Measurements from ENCODE around the gene GAPVD1.
A peak's percentile ranks its signal among the peaks of the same experiment; 100 is the strongest.

Gene GAPVD1

GRCh38 chr9:125323615-125324014, 62.0 kb downstream of the GAPVD1 start:
- DNase-seq, result no peak

DNA sequence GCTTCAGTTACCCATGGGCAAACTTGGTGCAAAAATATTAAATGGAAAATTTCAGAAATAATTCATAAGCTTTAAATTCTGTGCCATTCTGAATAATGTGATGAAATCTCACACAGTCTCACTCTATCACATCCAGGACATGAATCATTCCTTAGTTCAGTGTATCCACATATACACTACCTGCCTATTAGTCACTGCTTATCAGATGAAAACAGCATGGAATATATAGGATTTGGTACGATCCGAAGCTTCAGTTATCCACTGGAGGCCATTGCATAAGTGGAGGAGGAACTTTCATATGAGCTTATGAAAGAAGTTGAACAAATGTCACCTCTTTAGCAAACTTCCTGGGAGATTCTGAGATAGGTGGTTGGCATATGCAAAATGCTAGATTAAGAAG, 64.2 kb downstream of the GAPVD1 start:
- no peak for DNase-seq

GRCh38 chr9:125329978-125330377, 68.4 kb downstream of the GAPVD1 start:
- no peak for DNase-seq

GRCh38 chr9:125330587-125330986, 69.0 kb downstream of the GAPVD1 start:
- no peak for DNase-seq

DNA sequence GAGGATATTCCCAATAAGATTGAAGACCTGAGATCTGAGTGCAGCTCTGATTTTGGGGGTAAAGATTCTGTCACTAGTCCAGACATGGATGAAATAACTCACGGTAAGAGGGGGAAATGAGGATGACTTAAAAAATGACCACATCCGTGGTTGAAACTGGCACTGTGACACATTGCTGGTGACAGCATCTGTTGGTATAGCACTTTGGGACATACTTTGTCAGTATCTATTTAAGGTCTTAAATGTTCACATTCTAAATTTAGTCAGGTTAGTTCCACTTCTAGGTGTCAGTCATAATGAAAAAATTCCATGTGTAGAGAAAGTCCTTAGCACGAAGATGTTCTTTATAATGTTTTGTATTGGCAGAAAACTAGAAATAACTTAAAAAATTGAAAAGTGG, 70.9 kb downstream of the GAPVD1 start:
- no peak for DNase-seq

DNA sequence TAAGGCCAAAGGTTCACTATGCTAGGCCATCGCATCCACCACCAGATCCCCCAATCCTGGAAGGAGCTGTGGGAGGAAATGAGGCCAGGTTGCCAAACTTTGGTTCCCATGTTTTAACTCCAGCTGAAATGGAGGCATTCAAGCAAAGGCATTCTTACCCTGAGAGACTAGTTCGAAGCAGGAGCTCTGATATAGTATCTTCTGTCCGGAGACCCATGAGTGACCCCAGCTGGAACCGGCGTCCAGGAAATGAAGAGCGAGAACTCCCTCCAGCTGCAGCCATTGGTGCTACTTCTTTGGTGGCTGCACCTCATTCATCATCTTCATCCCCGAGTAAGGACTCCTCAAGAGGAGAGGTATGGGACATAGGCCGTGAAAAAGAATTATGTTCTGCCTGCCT, 75.6 kb downstream of the GAPVD1 start:
- DNase-seq, result no peak

- DNase-seq, result no peak
These were observed 77.3 kb downstream of the GAPVD1 start for GRCh38 chr9:125338929-125339328.

GRCh38 chr9:125341566-125341965, 79.9 kb downstream of the GAPVD1 start:
- no peak for DNase-seq

- DNase-seq, result peak; percentile 53 to 79
These were observed 82.1 kb downstream of the GAPVD1 start for GRCh38 chr9:125343518-125344275.

GRCh38 chr9:125346080-125346732, 84.6 kb downstream of the GAPVD1 start:
- DNase-seq, result no peak

DNA sequence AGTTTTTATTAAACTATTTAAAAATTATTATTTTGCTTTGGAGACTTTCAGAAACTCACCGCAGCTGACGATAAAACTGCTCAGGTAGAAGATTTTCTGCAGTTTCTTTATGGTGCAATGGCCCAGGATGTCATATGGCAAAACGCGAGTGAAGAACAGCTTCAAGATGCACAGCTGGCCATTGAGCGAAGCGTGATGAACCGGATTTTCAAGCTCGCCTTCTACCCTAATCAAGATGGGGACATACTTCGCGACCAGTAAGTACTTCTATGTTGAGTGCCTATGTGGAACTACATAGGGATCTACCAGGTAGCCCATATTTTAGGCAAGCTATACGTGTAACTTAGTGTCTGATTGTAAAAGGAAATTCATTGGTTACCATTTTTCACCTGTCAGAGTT, 94.0 kb downstream of the GAPVD1 start:
- no peak for DNase-seq

DNA sequence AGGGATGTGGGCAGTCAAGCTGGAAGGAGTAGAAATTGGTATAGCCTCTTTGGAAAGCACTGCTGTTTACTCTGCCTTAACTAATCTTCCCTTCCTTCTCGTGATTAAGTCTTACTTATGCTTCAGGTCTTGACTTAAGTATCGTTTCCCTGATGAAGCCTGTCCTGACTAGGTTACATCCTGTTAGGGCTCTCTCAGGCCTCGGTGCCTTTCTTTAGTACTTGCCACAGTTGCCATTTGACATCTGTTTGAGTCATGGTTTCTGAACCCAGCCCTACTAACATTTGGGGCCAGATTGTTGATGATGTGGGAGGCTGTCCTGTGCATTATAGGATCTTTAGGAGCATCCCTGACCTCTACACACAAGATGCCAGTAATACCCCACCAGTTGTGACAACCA, 94.4 kb downstream of the GAPVD1 start:
- no peak for DNase-seq

- DNase-seq, result no peak
These were observed 97.4 kb downstream of the GAPVD1 start for GRCh38 chr9:125359011-125359410.

DNA sequence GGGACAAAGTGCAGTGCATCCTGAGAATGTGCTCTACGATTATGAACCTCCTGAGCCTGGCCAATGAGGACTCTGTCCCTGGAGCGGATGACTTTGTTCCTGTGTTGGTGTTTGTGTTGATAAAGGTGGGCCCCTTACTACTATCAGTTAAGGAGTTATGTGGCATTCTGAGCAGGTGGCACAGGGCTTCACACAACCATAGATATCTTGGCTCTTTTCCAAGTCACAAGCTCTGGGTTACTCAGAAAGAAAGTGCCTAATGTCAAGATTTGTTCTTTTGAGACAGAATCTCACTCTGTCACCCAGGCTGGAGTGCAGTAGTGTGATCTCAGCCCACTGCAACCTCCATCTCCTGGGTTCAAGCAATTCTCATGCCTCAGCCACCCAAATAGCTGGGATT, 99.0 kb downstream of the GAPVD1 start:
- no peak for DNase-seq

DNA sequence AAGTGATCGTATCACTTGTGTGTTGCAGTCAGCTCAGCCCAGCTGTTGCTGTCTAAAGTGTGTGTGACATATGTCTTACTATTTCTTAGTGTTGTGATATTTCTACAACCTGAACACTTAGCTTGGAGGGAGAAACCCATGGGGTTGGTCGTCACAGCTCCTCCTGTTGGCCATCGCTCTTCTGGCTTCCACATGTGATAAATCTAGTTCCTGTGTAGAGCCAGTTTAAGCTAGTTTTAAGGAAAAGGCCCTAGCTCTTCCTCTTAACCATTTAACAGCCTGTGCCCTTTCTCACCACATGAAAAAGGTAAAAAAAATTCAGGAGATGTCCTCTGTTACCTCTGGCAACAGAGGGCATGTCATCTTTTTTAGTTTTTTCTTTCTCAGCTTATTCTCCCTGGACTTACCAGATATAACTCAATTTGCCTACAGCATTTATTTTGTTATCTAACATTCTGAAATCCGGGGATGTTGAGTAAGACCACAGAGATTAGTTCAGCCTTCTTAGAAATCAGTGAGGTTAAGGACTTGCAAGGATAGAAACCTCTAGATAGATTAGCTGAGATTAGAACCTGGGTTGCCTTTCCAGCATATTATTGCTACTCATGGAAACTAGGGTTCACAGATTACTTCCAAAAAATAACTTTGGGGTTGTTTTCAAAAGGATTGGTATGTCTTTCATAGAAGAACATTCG, 100.4 kb downstream of the GAPVD1 start:
- peak in 1 of 2 experiments; percentile 7 for DNase-seq

- no peak for DNase-seq
These were observed 105.0 kb downstream of the GAPVD1 start for GRCh38 chr9:125366676-125367075.

DNA sequence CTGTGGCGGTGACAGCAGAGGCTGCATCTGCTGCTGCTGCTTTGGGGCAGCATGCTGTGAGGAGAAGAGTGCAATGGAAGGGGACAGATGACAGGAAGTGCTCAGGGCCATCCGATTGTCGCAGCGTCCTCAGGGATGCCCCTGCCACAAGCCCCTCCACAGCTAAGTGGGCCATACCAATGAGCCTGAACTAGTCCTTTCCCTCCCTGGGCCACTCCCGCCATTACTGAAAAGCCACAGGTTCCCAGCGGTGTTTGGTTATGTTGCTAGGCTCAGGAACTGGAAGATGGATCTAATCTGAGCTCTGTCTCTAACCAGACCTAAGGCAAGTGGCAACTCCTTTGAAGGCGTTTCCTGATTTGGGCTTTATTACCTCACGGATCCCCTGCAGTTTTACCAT, 109.2 kb downstream of the GAPVD1 start:
- no peak for DNase-seq

GRCh38 chr9:125372441-125373226, 111.0 kb downstream of the GAPVD1 start:
- no peak for DNase-seq

DNA sequence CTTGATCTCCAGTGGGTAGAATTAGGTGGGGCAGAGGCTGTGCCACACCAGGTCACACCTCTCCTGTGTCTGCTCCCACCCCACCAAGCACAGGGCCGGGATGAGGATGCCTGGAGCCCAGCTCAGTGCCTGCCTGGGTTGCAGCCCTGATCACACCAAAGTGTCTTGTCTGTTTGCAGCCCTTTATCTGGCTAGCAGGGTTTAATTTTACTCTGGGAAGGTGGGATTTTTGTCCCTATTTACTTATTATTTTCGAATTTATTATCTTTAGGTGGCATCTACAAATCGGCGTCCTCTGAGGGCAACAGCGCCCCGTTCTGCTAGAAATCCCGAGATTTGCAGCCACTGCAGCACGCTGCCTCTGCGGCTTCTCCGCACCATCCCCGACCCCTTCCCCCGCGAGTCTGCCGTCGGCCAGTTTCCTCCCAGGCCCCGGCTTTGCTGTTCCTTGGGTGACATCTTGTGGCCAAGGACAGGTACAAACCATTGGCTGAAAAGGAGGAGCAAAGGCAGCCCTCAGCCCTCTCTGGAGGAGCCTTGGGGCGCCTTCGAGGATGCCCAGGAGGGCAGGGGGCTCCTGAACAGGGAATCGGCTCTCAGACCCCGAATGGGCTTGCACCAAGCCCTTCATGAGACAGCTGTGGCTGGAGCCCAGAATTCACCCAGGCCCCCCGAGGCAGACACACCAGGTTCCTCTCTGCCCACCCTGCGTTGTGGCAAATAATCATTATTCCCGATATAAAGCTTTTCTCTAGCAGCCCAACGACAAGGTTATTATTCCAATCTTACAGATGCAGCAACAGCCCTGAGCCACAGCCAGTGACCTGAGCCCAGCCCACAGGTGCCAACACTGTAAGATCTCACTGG, 113.0 kb downstream of the GAPVD1 start:
- DNase-seq, result peak; percentile 77 to 78

DNA sequence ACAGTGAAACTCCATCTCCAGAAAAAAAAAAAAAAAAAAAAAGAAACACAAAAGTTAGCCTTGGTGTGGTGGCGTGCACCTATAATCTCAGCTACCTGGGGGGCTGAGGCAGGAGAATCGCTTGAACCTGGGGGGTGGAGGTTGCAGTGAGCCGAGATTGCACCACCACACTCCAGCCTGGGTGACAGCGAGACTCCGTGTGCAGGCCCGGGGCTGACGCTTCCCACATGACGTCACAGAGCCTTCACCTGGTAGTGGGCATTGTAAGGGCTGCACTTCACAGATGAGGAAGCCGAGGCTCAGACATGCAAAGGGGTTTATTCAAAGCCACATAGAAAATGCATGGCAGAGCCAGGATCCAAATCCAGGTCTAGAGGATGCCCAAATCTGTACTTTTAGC, 114.2 kb downstream of the GAPVD1 start:
- no peak for DNase-seq

DNA sequence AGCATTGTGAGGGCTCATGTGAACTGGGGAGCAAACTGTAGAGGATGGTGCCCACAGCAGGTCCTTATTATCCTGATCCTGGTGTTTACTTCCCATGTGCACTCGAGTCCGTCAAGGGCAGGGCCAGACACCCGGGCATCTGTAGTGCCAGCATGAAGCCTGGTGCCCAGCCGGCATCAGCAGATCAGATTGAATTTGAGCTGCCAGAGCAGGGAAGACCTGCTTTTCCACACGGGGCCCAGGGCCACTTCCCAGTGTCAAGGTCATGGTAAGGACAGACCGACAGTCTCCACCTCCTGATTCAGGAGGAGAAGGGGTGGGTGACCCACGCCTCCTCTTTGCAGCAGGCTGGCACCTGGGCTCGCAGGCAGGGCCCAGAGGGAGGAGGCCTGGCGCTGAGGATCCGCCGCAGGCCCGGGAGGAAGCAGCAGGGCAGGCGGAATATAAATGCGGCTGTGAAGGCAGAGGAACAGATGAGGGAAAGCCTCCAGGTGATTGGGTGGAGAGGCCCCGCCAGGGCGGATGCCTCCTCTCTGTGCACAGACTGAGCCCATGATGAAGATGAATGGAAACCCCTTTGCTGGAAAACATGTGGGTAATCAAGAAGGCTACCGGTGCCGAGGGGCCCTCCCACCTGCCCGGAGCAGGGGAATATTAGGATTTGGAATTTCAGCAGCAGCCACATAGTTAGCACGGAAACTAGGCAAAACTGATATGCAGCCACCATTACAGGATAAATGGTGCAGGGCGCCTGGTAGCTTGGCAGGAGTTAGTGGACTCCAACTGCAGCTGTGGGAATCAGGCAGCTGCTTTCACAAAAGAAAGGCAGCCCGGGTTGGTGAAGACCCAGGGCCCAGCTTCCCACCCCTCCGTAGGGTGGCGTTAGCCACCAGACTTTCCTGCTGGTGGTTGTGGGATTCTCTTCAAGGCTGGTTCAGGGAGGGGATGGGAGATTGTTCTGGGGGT, 114.9 kb downstream of the GAPVD1 start:
- no peak for DNase-seq

Measured in NCI-H2081 (cell line).